H1 (cell line): ENCODE data around the gene LRIT2. TPM values are rescaled to one million over a fixed set of nuclear protein-coding genes. Genes with fewer than 3 reads are reported as not detected.
A peak's percentile ranks its signal among the peaks of the same experiment; 100 is the strongest.
"Not testable (repeated sequence)": the region's sequence is repeated elsewhere in the genome, so short reads cannot be mapped to it uniquely, and the experiment has no call there.

Experiments
- CTCF ChIA-PET: fragments of 300-600 bp; sonication (Branson Sonifier 250); formaldehyde crosslinking; loops from one replicate; lab custom pipeline; 2021; ENCODE audit not compliant: partially characterized antibody; lab: Charles Lee
- POLR2A ChIA-PET: fragments of 300-600 bp; sonication (Branson Sonifier 250); formaldehyde crosslinking; loops from one replicate; lab custom pipeline; 2021; ENCODE audit warnings: inconsistent platforms; ENCODE audit not compliant: partially characterized antibody; lab: Charles Lee
- DNase-seq, 2 experiments: peaks; one replicate each; pipeline versions ENCODE4 v3.0.0 to v3.0.0-alpha.2; 2010 to 2022; ENCODE audit warnings: low spot score in 2 of 2, low read depth in 1 of 2, mixed read lengths in 1 of 2
- FAIRE-seq: peaks from 2 replicates; lab custom pipeline; 2011; peaks lifted over from hg19 to GRCh38; lab: Jason Lieb, UNC
- H2AFZ ChIP-seq: 2 replicates; pipeline ENCODE4 v1.8.1; 2012; ENCODE audit warnings: low read length, inconsistent platforms
- H2AK5ac ChIP-seq: 2 replicates; pipeline ENCODE4 v1.6.1; 2013; ENCODE audit warnings: low read depth, low read length
- H2BK120ac ChIP-seq: replicated peaks from 2 replicates; pipeline ENCODE3; 2013; ENCODE audit warnings: low read depth, low read length, inconsistent platforms
- H2BK12ac ChIP-seq: 2 replicates; pipeline ENCODE4 v1.6.1; 2013; ENCODE audit warnings: low read depth, low read length
- H2BK15ac ChIP-seq: 2 replicates; pipeline ENCODE4 v1.6.1; 2013; ENCODE audit warnings: low read length
- H2BK20ac ChIP-seq: 2 replicates; pipeline ENCODE4 v1.6.1; 2013; ENCODE audit warnings: low read length
- H2BK5ac ChIP-seq: 2 replicates; pipeline ENCODE4 v1.6.1; 2013; ENCODE audit warnings: low read depth, low read length
- H3K14ac ChIP-seq: 2 replicates; pipeline ENCODE4 v1.6.1; 2013; ENCODE audit warnings: inconsistent platforms; ENCODE audit not compliant: insufficient read length
- H3K18ac ChIP-seq: 2 replicates; pipeline ENCODE4 v1.6.1; 2013; ENCODE audit warnings: low read length; ENCODE audit errors: extremely low read depth
- H3K23ac ChIP-seq: 2 replicates; pipeline ENCODE4 v1.6.1; 2013; ENCODE audit warnings: inconsistent platforms; ENCODE audit not compliant: insufficient read length
- H3K23me2 ChIP-seq: 2 replicates; pipeline ENCODE4 v1.6.1; 2013; ENCODE audit warnings: low read depth, low read length
- H3K27ac ChIP-seq: 2 replicates; pipeline ENCODE4 v1.6.1; 2011; ENCODE audit warnings: low read depth, low read length, inconsistent platforms
- H3K27me3 ChIP-seq, 4 experiments: replicated peaks in 1 of 4; 1 replicate in 1 of 4; 2 replicates in 3 of 4; pipeline versions ENCODE4 v1.6.1 to v1.8.1; 2011 to 2013; ENCODE audit warnings: low read length in 3 of 4, mild to moderate bottlenecking in 3 of 4, inconsistent platforms in 2 of 4, mixed read lengths in 2 of 4, moderate library complexity in 1 of 4; ENCODE audit not compliant: control insufficient read depth in 3 of 4, insufficient read depth in 3 of 4; ENCODE audit errors: extremely low read depth in 1 of 4
- H3K36me3 ChIP-seq, 4 experiments: 2 replicates each; pipeline versions ENCODE4 v1.6.1 to v1.8.1; 2011 to 2013; ENCODE audit warnings: mild to moderate bottlenecking in 4 of 4, low read length in 3 of 4, moderate library complexity in 2 of 4, control low read depth in 1 of 4, inconsistent platforms in 1 of 4; ENCODE audit not compliant: insufficient read depth in 4 of 4, control insufficient read depth in 2 of 4
- H3K4ac ChIP-seq: replicated peaks from 2 replicates; pipeline ENCODE3; 2013; ENCODE audit warnings: low read length, low read depth, mixed read lengths, inconsistent platforms; ENCODE audit not compliant: insufficient read length
- H3K4me1 ChIP-seq, 4 experiments: replicated peaks in 1 of 4; 1 replicate in 1 of 4; 2 replicates in 3 of 4; pipeline versions ENCODE4 v1.6.1 to v1.8.1; 2011 to 2013; ENCODE audit warnings: low read length in 3 of 4, inconsistent platforms in 2 of 4, mixed read lengths in 1 of 4; ENCODE audit not compliant: insufficient read depth in 4 of 4, control insufficient read depth in 3 of 4
- H3K4me2 ChIP-seq, 2 experiments: 2 replicates each; pipeline versions ENCODE4 v1.6.1 to v1.8.1; 2011 to 2013; ENCODE audit warnings: low read depth in 2 of 2, low read length in 2 of 2, control low read depth in 1 of 2, inconsistent platforms in 1 of 2, mild to moderate bottlenecking in 1 of 2; ENCODE audit not compliant: insufficient read depth in 1 of 2
- H3K4me3 ChIP-seq, 4 experiments: fragments of 200-600, 300-600 bp in 1 of 4; sonication (generic), shearing (Covaris generic), sonication (Bioruptor Twin) in 1 of 4; 2 replicates each; pipeline versions ENCODE4 v1.5.1 to v1.8.1; 2011 to 2016; ENCODE audit warnings: low read length in 4 of 4, low read depth in 3 of 4, control low read depth in 2 of 4, inconsistent platforms in 2 of 4, mild to moderate bottlenecking in 2 of 4, mixed read lengths in 1 of 4, moderate library complexity in 1 of 4; ENCODE audit not compliant: insufficient read depth in 2 of 4; ENCODE audit errors: extremely low read depth in 1 of 4
- H3K56ac ChIP-seq: replicated peaks from 2 replicates; pipeline ENCODE3; 2013; ENCODE audit warnings: low read depth, mild to moderate bottlenecking, mixed read lengths, low read length, inconsistent platforms; ENCODE audit not compliant: insufficient read length
- H3K79me1 ChIP-seq: 2 replicates; pipeline ENCODE4 v1.6.1; 2013; ENCODE audit warnings: low read depth, low read length, control low read depth
- H3K79me2 ChIP-seq, 2 experiments: 2 replicates each; pipeline versions ENCODE4 v1.6.1 to v1.8.1; 2012 to 2013; ENCODE audit warnings: low read length in 2 of 2, mild to moderate bottlenecking in 2 of 2, inconsistent platforms in 1 of 2; ENCODE audit not compliant: insufficient read depth in 2 of 2, control insufficient read depth in 1 of 2
- H3K9ac ChIP-seq, 4 experiments: replicated peaks in 1 of 4; 1 replicate in 1 of 4; 2 replicates in 3 of 4; pipeline versions ENCODE4 v1.6.1 to v1.8.1; 2011 to 2013; ENCODE audit warnings: low read depth in 3 of 4, low read length in 3 of 4, control low read depth in 2 of 4, mild to moderate bottlenecking in 2 of 4, moderate library complexity in 2 of 4, inconsistent platforms in 1 of 4; ENCODE audit errors: extremely low read depth in 1 of 4
- H3K9me3 ChIP-seq, 2 experiments: 2 replicates each; pipeline versions ENCODE4 v1.6.1 to v1.8.1; 2012 to 2013; ENCODE audit warnings: mild to moderate bottlenecking in 2 of 2, moderate library complexity in 2 of 2, control low read depth in 1 of 2, inconsistent platforms in 1 of 2, low read depth in 1 of 2, low read length in 1 of 2, mixed read lengths in 1 of 2; ENCODE audit not compliant: insufficient read depth in 2 of 2
- H4K20me1 ChIP-seq, 2 experiments: replicated peaks in 1 of 2; 2 replicates each; pipeline versions ENCODE3 to v1.8.1; 2011 to 2013; ENCODE audit warnings: inconsistent platforms in 2 of 2, low read length in 2 of 2, mild to moderate bottlenecking in 1 of 2; ENCODE audit not compliant: insufficient read depth in 2 of 2, control insufficient read depth in 1 of 2
- H4K5ac ChIP-seq: 2 replicates; pipeline ENCODE4 v1.6.1; 2013; ENCODE audit warnings: low read length, low read depth, mixed read lengths, inconsistent platforms; ENCODE audit not compliant: insufficient read length
- H4K8ac ChIP-seq: 2 replicates; pipeline ENCODE4 v1.8.0; 2013; ENCODE audit warnings: mild to moderate bottlenecking, moderate library complexity, low read length, inconsistent platforms; ENCODE audit not compliant: insufficient read depth; ENCODE audit errors: extremely low read depth
- H4K91ac ChIP-seq: replicated peaks from 2 replicates; pipeline ENCODE3; 2013; ENCODE audit warnings: low read length, mixed read lengths, inconsistent platforms; ENCODE audit not compliant: insufficient read length
- ASH2L ChIP-seq: fragments of 200-600, 300-600 bp; sonication (generic); IDR thresholded peaks from one replicate; pipeline ENCODE4 v1.7.1; 2017; ENCODE audit warnings: low read length
- CHD1 ChIP-seq: IDR thresholded peaks from 2 replicates; pipeline ENCODE4 v1.6.1; 2012; ENCODE audit warnings: low read depth, low read length, improper control_type of control experiment
- E2F6 ChIP-seq: IDR thresholded peaks from 2 replicates; pipeline ENCODE4 v1.6.1; 2012; ENCODE audit warnings: inconsistent platforms
- MAFK ChIP-seq: IDR thresholded peaks from 2 replicates; pipeline ENCODE4 v1.6.1; 2012; ENCODE audit warnings: low read depth, mild to moderate bottlenecking, improper control_type of control experiment, low read length
- PHF8 ChIP-seq: fragments of 200-600 bp; sonication (generic); conservative IDR thresholded peaks from 2 replicates; pipeline ENCODE4 v1.7.1; 2012; ENCODE audit warnings: low read depth, mild to moderate bottlenecking, inconsistent platforms, low read length, moderate library complexity
- POLR2A ChIP-seq, 2 experiments: IDR thresholded peaks; 1 replicate in 1 of 2; 2 replicates in 1 of 2; pipeline ENCODE4 v1.6.1; 2011; ENCODE audit warnings: low read depth in 2 of 2, low read length in 2 of 2, mild to moderate bottlenecking in 2 of 2; ENCODE audit errors: control extremely low read depth in 1 of 2
- RBBP5 ChIP-seq: IDR thresholded peaks from 2 replicates; pipeline ENCODE4 v1.7.1; 2012; ENCODE audit warnings: low read depth, mild to moderate bottlenecking, inconsistent platforms, low read length, moderate library complexity, borderline replicate concordance
- SAP30 ChIP-seq: fragments of 300-600 bp; sonication (generic); IDR thresholded peaks from 2 replicates; pipeline ENCODE4 v1.7.1; 2012; ENCODE audit warnings: low read length, moderate library complexity, mild to moderate bottlenecking, inconsistent platforms; ENCODE audit not compliant: insufficient read depth, insufficient replicate concordance
- WGBS, 2 experiments: shearing (Covaris generic) in 1 of 2; methylation state at CpG; one replicate each; pipeline versions ENCODE4 v1.1.6 to v1.1.7; 2013 to 2015; ENCODE audit warnings: low lambda C conversion rate in 2 of 2, mixed read lengths in 2 of 2, inconsistent platforms in 1 of 2, low coverage in 1 of 2, missing lambda C conversion rate in 1 of 2; ENCODE audit not compliant: insufficient replicate concordance in 2 of 2, insufficient coverage in 1 of 2, insufficient read length in 1 of 2; ENCODE audit errors: extremely low coverage in 1 of 2, missing lambda C conversion rate in 1 of 2; 5-methylcytosine and 5-hydroxymethylcytosine counted together
- polyA plus RNA-seq, 7 experiments: library from polyadenylated mRNA; depleted of rRNA in 3 of 7; stranded (reverse) in 5 of 7; unstranded in 2 of 7; fragments of >200 nt in 5 of 7; fragments of 200-250 nt in 2 of 7; gene quantifications; 1 replicate in 5 of 7; 2 replicates in 1 of 7; 4 replicates in 1 of 7; pipeline versions ENCODE4 v1.2.1 to v1.2.3, GENCODE V29; 2011 to 2013; ENCODE audit warnings: missing spikeins in 2 of 7, mixed read lengths in 2 of 7
- total RNA-seq: library from RNA; stranded (reverse); fragmentation: NEBNext Ultra II Directional; extraction: Animal tissue kit (Norgen Biotek cat#: 25700); gene quantifications from 2 replicates; pipeline ENCODE4 v1.2.1, GENCODE V29; 2021

LRIT2 gene
- total and polyA plus RNA-seq, 2 of the 8 experiments (the other 6 are each of a cell fraction or from before 2014, with no cell fraction given): not detected

- TF ChIP-seq CHD1 (no peak), SAP30 (no peak), PHF8 (no peak), ASH2L (no peak), RBBP5 (no peak), E2F6 (no peak), MAFK (no peak), POLR2A (IDR thresholded peaks at IDR 0.05; ENCODE audit: control extremely low read depth in 1 of 2, low read depth in 2 of 2, low read length in 2 of 2) (no peak)
These were observed 52.6 kb downstream of the LRIT2 start (continued) for GRCh38 chr10:84172467-84173356.

- H2BK20ac ChIP-seq, H3K4ac ChIP-seq, H2BK5ac ChIP-seq, H3K27ac ChIP-seq, H3K18ac ChIP-seq, H3K79me2 ChIP-seq, H3K36me3 ChIP-seq, H3K9me3 ChIP-seq, H2BK12ac ChIP-seq, H3K79me1 ChIP-seq, H2AFZ ChIP-seq, H3K27me3 ChIP-seq, H4K5ac ChIP-seq, H4K91ac ChIP-seq, H3K4me3 ChIP-seq, H3K9ac ChIP-seq, H3K23me2 ChIP-seq, H3K14ac ChIP-seq, H2BK15ac ChIP-seq, H4K8ac ChIP-seq, H4K20me1 ChIP-seq, H2AK5ac ChIP-seq, FAIRE-seq, H3K4me2 ChIP-seq, H3K23ac ChIP-seq, H2BK120ac ChIP-seq, CTCF ChIA-PET, H3K56ac ChIP-seq, H3K4me1 ChIP-seq: not testable (repeated sequence)
- POLR2A ChIA-PET: interaction anchor here (1.5 kb wide), 1 partner anchor 13 kb away, joined by 4 read pairs; no protein-coding TSS in a partner anchor
- WGBS, 2 experiments: 89% methylated on average over 21 of the region's 21 CpGs; no CpG with 5 or more reads in 1 of the 2 experiments
- DNase-seq: peak in 1 of 2 experiments; percentile 33
These were observed 53.5 kb downstream of the LRIT2 start for GRCh38 chr10:84171700-84172466.
